Left hindlimb (tissue), 1 donor: Measurements from ENCODE around the gene PPP1R15B.

Experiments
- DNase-seq: peaks from one replicate; pipeline ENCODE4 v3.0.0-alpha.2; 2018

Gene PPP1R15B

DNA sequence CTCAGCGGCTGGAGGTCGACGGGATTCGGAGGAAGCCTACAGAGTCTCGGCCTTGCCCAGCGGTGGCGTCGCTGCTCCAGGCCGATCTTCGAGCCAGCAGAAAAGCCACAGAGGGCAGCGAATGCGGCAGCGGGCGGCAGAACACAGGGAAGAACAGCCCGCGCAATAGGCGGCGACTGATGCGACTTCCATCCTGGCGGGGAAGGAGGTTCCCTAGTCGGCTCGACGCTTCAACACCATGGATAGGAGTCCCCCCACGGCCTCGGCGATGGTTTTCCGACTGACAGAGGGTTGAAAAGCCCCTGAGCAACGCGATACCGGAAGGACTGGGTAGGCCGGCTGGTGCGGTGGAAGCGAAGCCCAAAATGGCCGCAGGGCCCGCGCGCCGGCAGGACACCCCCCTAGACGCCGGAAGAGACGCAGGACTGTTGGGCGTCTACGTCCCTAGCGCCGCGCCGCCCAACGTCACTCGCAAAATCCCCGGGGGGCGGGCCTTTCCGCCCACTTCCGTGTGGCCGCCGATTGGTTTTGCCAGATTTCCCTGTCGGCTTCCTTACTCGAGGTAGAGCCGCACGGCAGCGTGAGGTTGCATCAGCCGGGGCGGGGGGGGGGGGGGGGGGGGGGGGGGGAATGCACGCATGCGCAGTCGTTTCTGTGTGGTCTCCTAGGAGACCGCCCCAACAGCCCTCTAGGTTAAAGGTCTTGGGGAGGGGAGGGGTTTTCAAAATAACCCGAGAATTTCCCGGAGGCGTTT, at the start of gene PPP1R15B:
PPP1R15B (minus strand) TSS at position 367 of the 754 bp plus-strand sequence. CDS start 406 bp downstream, outside the sequence.
- peak; percentile 100 for DNase-seq

- DNase-seq: peak; percentile 17
These were observed 48.7 kb upstream of the PPP1R15B start for GRCh38 chr1:204460346-204460745.

DNA sequence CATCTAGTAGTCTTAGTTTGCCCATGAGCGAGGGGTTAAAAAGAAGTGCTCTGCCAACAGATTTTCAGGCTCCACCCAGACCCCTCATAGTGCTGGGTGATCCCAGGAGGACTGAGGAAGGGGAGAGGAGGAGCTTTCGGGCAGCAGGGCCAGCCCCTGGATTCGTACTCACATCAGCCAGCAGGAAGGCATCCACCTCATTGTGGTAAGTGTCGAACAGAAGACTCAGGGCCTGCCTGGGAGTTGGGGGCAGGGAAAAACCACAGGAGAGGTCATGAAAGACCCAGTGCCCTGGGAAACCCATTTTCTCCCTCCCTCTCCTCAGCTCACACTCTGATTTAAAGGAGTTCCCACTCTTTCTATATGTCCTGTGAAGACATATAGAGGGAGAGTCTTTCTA, 48.1 kb upstream of the PPP1R15B start:
- DNase-seq: no peak

DNA sequence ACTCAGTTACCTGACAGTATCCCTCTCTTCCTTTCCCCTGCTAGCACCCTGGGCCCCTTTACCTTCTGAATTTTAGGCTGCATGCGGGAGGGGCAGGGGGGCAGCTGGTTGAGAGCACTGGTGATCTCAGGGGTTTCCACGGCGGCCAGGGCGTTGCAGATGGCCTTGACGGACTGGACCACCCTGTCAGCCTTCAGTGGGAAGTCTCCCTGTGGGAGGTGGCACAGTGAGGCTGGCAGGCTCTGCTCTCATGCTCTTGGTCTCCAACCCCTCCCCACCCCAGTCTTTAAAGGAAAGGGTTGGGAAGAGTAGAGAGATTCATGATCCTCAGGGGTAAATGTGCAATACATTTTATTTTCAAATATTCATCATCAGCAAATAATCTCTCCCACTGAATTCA, 46.0 kb upstream of the PPP1R15B start:
- DNase-seq: peak; percentile 44

DNA sequence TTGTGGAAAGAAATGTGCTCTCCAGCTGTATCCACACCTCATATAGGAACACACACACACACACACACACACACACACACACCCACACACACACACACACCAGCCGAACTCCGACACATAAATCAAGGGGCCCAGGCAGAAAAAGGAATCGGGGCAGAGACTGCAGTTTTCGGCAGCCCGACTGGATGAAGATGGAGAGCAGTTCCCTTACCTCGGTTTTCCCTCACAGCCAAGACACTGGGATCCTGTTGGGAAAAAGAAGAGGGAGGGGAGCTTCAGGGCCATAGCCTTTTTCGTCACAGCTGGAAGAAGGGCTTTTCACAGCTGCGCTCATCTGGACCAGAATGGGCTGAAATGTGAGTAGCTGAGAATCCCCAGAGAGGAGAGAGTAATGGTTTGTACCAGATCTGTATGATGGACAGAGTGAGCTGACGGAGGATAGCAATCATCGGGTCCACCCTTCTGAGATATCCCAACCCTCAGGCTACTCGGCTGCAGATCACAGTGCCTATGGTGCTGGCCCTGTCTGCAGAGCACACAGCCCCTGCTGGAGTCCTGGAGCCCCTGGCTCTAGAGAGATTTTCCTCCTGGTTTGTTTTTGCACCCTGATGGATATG, 45.3 kb upstream of the PPP1R15B start:
- DNase-seq: peak; percentile 90

DNA sequence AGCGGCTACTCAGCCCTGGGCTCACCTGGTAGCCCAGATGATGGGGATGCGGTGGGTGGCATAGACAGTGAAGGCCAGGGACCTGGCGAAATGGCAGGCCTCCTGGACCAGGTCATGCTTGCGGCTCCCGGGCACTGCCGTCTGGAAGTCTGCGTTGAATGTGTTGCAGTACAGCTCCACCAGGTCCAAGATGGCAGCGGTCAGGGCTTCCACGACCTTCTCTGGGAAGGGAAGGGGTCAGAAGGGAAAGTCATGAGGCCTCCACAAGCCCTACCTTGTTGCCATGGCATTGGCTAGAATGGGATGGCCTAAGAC, 44.2 kb upstream of the PPP1R15B start:
- DNase-seq: peak; percentile 0

- DNase-seq: peak; percentile 20
These were observed 43.6 kb upstream of the PPP1R15B start for GRCh38 chr1:204455063-204455830.

GRCh38 chr1:204454476-204454875, 42.9 kb upstream of the PPP1R15B start:
- DNase-seq: peak; percentile 7

DNA sequence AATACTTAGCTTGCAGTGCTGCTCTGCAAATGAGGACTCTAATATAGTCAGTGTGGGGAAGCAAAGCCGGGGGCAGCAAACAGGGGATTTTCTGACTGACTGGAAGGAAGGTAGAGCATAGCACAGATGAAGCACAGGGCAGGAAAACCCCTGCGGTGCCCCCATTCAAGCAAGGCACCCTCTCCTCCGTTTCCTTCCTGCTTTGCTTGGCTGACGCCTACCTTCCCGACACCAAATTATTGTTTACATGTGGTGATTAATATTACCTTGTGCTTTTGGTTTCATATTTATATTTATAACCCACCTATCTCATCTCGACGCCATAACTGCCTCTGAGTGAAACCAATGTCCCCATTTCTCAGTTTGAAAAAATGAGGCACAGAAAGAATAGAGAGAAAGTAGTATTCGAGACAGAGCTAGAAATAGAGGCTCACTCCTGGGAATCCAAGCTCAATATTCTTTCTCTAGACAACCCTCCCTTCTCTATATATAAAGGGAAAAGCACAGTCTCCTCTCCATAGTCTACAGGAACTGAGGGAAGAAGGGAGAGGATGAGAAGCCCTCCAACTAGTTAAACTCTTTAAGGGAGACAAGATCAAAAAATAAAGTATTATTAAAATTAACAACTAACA, 41.6 kb upstream of the PPP1R15B start:
- no peak for DNase-seq

DNA sequence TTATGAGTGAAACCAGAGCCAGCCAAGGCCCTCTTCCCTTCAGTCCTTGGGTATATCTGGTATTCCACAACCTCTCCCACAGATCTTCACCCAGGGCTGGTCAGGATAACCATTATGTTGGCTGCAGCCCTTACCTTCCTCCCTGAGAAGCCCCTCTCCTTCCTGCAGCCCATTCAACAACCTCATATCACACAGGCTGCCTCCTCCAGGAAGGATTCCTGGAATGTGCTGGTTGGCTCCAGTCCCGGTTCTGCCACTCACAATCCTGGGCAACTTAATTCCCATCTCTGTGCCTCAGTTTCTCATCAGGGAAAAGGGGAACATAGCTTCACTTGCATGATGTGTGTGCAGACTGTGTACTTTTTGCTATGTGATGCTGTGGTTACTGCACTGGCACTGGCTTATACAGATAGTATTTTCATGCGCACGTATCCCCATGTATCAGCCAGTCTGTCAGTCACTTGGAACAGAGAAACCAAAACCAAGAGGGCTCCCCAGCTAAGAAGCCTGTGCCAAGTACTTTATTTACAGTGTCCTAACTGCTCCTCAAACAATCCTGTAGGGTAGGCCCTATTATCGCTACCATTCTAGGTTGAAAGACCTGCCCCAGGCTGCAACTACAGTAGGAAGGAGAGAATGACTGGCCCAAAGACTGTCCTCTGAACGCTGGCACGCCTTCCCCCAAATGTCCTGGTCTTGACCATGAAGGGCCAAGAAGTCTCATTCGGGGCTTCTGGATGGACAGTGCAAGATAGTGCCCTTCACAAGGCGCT, 39.9 kb upstream of the PPP1R15B start:
- DNase-seq: no peak

- no peak for DNase-seq
These were observed 39.0 kb upstream of the PPP1R15B start for GRCh38 chr1:204450461-204451257.

DNA sequence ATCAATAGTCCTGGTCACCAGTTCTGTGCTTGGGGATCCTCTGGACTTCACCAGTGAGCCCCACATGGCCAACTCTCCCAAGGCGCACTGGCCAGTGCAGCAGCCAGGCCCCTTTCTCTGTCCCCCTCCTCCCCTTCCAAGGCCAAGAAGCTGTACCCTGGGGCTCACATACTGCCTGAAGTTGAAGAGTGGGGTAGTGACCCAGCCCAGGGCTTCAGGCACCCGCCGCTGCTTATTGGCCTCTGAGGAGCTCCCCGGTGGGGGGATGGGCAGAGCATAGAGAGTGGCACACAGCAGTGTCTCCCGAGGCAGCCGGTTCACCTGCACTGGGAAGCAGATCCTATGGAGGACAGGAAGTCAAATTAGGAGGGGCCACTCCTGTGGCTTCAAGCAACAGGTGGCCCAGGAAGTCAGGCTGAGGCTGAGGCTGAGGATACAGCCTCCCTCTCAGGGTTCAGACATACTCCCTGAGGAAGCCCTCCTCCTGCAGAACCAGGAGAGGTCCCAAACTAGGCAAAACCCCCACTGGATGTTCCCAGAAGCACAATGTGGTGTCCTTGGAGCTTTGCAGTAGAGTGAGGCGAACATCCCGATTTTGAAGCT, 38.2 kb upstream of the PPP1R15B start:
- no peak for DNase-seq

DNA sequence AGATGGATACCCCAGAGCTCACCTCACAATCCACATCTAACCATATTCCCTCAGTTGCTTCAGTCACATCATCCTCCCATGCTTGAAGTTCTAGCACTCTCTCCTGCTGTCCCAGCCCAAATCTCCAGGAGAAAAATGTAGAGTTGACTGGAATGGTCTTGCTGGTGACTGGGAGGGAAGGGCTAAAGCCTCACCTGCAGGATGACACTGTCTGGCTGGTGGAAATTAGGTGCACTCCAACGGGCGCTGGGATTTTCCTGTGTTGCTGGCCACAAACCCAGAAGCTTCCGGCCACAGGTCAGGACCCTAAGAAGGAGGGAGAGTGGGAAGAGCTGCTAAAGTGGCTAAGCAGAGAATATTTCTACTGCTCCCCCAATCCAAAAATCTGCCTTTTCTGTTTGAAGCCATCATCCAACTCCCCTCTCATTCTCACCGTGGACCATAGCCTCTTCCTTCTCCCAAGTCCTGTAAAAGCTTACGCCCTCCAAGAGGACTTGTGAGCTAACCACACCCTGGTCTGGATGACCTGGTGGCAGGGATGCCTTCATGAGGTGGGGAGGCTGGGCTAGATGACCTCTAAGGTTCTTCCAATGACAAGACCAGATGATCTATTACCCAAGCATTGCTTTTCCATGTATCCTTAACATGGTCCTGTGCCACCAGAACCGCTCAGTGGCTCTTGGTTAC, 37.5 kb upstream of the PPP1R15B start:
- no peak for DNase-seq

GRCh38 chr1:204448344-204448964, 36.8 kb upstream of the PPP1R15B start:
- no peak for DNase-seq

- no peak for DNase-seq
These were observed 36.1 kb upstream of the PPP1R15B start for GRCh38 chr1:204447736-204448135.

DNA sequence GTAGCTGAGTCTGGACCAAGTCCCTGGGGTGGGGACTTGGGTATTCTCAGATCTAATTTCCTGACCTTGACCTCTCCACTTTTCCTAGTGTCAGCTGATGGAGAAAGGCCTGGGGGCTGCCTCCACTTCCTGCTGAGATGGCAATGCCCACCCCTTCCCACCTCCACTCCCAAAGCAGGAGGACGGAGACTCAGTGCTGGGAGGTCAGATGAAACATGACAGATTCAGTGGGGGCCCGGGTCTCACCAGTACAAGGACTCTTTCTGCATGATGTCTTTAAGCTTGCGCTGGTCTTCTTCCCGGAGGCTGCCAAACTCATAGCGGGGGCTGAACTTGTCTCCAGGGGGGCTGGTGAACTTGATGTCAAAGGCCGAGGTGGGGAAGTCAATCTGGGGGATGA, 35.6 kb upstream of the PPP1R15B start:
- no peak for DNase-seq

- peak; percentile 71 for DNase-seq
These were observed 34.9 kb upstream of the PPP1R15B start for GRCh38 chr1:204446413-204447111.

- no peak for DNase-seq
These were observed 34.3 kb upstream of the PPP1R15B start for GRCh38 chr1:204445860-204446412.

- no peak for DNase-seq
These were observed 32.4 kb upstream of the PPP1R15B start for GRCh38 chr1:204443871-204444581.
